Measurements from ENCODE around the gene THAP7. TPM values are rescaled to one million over a fixed set of nuclear protein-coding genes. Genes with fewer than 3 reads are reported as not detected.

The THAP7 gene
- total and polyA plus RNA-seq, 9 of the 15 experiments (the other 6 are each of a cell fraction or from before 2014, with no cell fraction given) = 7.9 to 263 (median 84.1) TPM

DNA sequence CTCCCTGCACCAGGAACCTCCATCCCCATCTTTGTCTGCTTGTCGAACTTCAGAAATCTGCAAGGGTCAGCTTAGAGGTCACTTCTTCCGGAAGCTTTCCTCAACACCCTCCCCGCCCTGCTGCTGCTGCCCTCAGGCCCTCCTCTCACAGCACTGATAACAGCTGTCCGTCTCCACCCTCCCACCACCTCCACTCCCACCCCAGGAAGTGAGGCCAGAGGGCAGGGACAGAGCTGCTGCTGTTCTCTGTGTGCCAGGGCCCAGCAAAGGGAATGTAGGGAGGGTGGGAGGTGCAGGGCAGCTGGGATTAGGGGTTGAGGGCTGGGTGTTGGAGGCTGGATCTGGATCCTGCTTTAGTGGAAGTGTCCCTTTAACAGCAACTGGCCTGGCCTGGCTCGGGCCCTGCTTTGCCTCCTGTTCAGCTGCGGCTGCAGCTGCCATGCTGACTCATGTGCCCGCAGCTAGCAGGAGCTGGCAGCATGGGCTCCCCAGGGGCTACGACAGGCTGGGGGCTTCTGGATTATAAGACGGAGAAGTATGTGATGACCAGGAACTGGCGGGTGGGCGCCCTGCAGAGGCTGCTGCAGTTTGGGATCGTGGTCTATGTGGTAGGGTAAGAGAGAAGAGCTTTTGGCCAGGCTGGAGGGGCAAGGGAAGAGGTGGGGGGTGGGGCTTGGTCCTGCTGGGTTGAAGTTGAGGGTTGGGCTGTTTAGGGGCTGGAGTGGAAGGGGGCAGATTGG lies 13.0 kb upstream of the THAP7 start, which contains the start of gene P2RX6 (continued):
- TF ChIP-seq, protein P1, sequence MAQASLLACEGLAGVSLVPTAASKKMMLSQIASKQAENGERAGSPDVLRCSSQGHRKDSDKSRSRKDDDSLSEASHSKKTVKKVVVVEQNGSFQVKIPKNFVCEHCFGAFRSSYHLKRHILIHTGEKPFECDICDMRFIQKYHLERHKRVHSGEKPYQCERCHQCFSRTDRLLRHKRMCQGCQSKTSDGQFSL (CRISPR knock-in tag; IDR thresholded peaks at IDR 0.05) = no peak
- TF ChIP-seq, protein P1 (tag; IDR thresholded peaks at IDR 0.05) = no peak
- no peak for TF ChIP-seq POLR2A (conservative IDR thresholded peaks at IDR 0.05)
- TF ChIP-seq SMAD1 (IDR thresholded peaks at IDR 0.05; ENCODE audit: low read depth, low read length, partially characterized antibody) = peak; percentile 66
- TF ChIP-seq E2F3 (CRISPR knock-in tag; IDR thresholded peaks at IDR 0.05) = no peak; the same call in 1 of the 2 replicates
- no peak for TF ChIP-seq ETS2 (tag; IDR thresholded peaks at IDR 0.05; ENCODE audit: borderline replicate concordance, poor library complexity, severe bottlenecking)
- TF ChIP-seq POLR3A (IDR thresholded peaks at IDR 0.05; ENCODE audit: borderline replicate concordance, extremely low read depth, insufficient read depth, insufficient read length) = no peak
- no peak for TF ChIP-seq ILF3 (IDR thresholded peaks at IDR 0.05; ENCODE audit: borderline replicate concordance)
- TF ChIP-seq SREBF2 (CRISPR knock-in tag; IDR thresholded peaks at IDR 0.05) = no peak
- no peak for TF ChIP-seq RB1 (IDR thresholded peaks at IDR 0.05; ENCODE audit: low read depth)
- no peak for TF ChIP-seq ZNF3 (CRISPR knock-in tag; IDR thresholded peaks at IDR 0.05)
- TF ChIP-seq HNRNPLL (IDR thresholded peaks at IDR 0.05; ENCODE audit: low read depth, low read length, poor library complexity, severe bottlenecking) = no peak
- no peak for TF ChIP-seq PTTG1 (tag; IDR thresholded peaks at IDR 0.05; ENCODE audit: low read depth)
- TF ChIP-seq, protein P2, sequence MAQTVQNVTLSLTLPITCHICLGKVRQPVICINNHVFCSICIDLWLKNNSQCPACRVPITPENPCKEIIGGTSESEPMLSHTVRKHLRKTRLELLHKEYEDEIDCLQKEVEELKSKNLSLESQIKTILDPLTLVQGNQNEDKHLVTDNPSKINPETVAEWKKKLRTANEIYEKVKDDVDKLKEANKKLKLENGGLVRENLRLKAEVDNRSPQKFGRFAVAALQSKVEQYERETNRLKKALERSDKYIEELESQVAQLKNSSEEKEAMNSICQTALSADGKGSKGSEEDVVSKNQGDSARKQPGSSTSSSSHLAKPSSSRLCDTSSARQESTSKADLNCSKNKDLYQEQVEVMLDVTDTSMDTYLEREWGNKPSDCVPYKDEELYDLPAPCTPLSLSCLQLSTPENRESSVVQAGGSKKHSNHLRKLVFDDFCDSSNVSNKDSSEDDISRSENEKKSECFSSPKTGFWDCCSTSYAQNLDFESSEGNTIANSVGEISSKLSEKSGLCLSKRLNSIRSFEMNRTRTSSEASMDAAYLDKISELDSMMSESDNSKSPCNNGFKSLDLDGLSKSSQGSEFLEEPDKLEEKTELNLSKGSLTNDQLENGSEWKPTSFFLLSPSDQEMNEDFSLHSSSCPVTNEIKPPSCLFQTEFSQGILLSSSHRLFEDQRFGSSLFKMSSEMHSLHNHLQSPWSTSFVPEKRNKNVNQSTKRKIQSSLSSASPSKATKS (CRISPR knock-in tag; IDR thresholded peaks at IDR 0.05) = no peak
- TF ChIP-seq CEBPG (CRISPR knock-in tag; IDR thresholded peaks at IDR 0.05) = no peak
- TF ChIP-seq CEBPG (tag; conservative IDR thresholded peaks at IDR 0.05 in 1 of 2, IDR thresholded peaks at IDR 0.05 in 1 of 2) = no peak
- TF ChIP-seq PHF21A (IDR thresholded peaks at IDR 0.05; ENCODE audit: borderline replicate concordance, low read depth) = no peak
- peak; percentile 90 for TF ChIP-seq PHB (CRISPR knock-in tag; IDR thresholded peaks at IDR 0.05)
- peak; percentile 44 for TF ChIP-seq TEAD4 (IDR thresholded peaks at IDR 0.05; ENCODE audit: low read length)
- TF ChIP-seq TEAD4 (CRISPR knock-in tag; IDR thresholded peaks at IDR 0.05; ENCODE audit: borderline replicate concordance) = no peak
- 0 out of 2 replicates have a peak, but pooled peaks have one; percentile 91 for TF ChIP-seq SMAD2 (IDR thresholded peaks at IDR 0.05; ENCODE audit: low read depth, low read length)
- TF ChIP-seq, protein P3, sequence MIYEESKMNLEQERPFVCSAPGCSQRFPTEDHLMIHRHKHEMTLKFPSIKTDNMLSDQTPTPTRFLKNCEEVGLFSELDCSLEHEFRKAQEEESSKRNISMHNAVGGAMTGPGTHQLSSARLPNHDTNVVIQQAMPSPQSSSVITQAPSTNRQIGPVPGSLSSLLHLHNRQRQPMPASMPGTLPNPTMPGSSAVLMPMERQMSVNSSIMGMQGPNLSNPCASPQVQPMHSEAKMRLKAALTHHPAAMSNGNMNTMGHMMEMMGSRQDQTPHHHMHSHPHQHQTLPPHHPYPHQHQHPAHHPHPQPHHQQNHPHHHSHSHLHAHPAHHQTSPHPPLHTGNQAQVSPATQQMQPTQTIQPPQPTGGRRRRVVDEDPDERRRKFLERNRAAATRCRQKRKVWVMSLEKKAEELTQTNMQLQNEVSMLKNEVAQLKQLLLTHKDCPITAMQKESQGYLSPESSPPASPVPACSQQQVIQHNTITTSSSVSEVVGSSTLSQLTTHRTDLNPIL (CRISPR knock-in tag; IDR thresholded peaks at IDR 0.05) = 0 out of 2 replicates have a peak, but pooled peaks have one; percentile 8
- no peak for TF ChIP-seq BRD9 (IDR thresholded peaks at IDR 0.05; ENCODE audit: low read depth, partially characterized antibody)
- TF ChIP-seq, protein P4, sequence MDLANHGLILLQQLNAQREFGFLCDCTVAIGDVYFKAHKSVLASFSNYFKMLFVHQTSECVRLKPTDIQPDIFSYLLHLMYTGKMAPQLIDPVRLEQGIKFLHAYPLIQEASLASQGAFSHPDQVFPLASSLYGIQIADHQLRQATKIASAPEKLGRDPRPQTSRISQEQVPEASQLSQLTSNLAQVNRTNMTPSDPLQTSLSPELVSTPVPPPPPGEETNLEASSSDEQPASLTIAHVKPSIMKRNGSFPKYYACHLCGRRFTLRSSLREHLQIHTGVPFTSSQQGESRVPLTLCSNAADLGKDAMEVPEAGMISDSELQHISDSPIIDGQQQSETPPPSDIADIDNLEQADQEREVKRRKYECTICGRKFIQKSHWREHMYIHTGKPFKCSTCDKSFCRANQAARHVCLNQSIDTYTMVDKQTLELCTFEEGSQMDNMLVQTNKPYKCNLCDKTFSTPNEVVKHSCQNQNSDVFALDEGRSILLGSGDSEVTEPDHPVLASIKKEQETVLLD (IDR thresholded peaks at IDR 0.05) = no peak
